Measurements from ENCODE around the gene APBA1. TPM values are rescaled to one million over a fixed set of nuclear protein-coding genes. Genes with fewer than 3 reads are reported as not detected.

APBA1 gene
- total and polyA plus RNA-seq, 2 of the 8 experiments (the other 6 are each of a cell fraction or from before 2014, with no cell fraction given) = 0.36 to 0.60 TPM

DNA sequence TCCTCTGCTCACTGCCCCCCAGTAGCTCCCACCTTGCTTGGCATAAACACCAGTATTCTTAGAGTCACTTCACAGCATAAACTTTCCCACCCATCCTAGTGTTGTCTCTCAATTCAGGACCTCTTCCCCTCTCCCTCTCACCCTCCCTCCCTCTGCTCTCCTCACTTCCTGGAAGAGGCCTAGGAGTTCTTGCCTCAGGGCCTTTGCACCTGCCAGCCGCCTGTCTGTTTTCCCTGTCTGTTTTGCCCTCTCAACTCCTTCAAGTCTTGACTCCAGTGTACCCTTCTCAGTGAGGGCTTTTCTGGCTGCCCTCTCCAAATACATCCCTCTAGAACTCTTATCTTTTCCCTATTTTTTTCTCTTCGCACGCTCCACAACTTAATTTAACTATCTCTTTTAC, 260.9 kb downstream of the APBA1 start:
- WGBS, 2 experiments (ENCODE audit: extremely low coverage in 1 of 2, insufficient coverage in 1 of 2, insufficient read length in 1 of 2, insufficient replicate concordance in 2 of 2, low coverage in 1 of 2, low lambda C conversion rate in 2 of 2, missing lambda C conversion rate in 1 of 2) = 97 to 100% methylated on average over 2 to 3 of the region's 3 CpGs

More for the DNA sequence above, 260.9 kb downstream of the APBA1 start:
- Histone ChIP-seq H3K4me2 (ENCODE audit: insufficient read depth in 1 of 2, low read depth in 2 of 2, low read length in 2 of 2) (no peak overlapping the region), H3K18ac (ENCODE audit: extremely low read depth, low read length) (no peak overlapping the region; the same call in 1 of the 2 replicates), H3K27ac (ENCODE audit: low read depth, low read length) (no peak overlapping the region), H3K4ac (replicated peaks; ENCODE audit: insufficient read length, low read depth, low read length) (peak overlapping the region; percentile 39), H3K27me3 (replicated peaks in 1 of 4; ENCODE audit: control insufficient read depth in 3 of 4, extremely low read depth in 1 of 4, insufficient read depth in 3 of 4, low read length in 3 of 4) (no peaks in the 10 kb centered on the region; a peak in 1 of 7 replicates), H3K36me3 (ENCODE audit: control insufficient read depth in 2 of 4, insufficient read depth in 4 of 4, low read length in 3 of 4) (no peaks in the 10 kb centered on the region), H3K79me1 (ENCODE audit: low read depth, low read length) (no peaks in the 10 kb centered on the region), H2BK20ac (ENCODE audit: low read length) (peak overlapping the region; percentile 38; the same call in 1 of the 2 replicates), H3K4me1 (replicated peaks in 1 of 4; ENCODE audit: control insufficient read depth in 3 of 4, insufficient read depth in 4 of 4, low read length in 3 of 4) (peaks cover 0 to 7% (median 3%) of the 10 kb centered on the region in 4 experiments; a peak in 5 of 7 replicates), H4K8ac (ENCODE audit: extremely low read depth, insufficient read depth, low read length) (no peak overlapping the region), H4K20me1 (replicated peaks in 1 of 2; ENCODE audit: control insufficient read depth in 1 of 2, insufficient read depth in 2 of 2, low read length in 2 of 2) (no peaks in the 10 kb centered on the region), H3K4me3 (ENCODE audit: extremely low read depth in 1 of 4, insufficient read depth in 2 of 4, low read depth in 3 of 4, low read length in 4 of 4) (no peak overlapping the region), H3K9me3 (ENCODE audit: insufficient read depth in 2 of 2, low read depth in 1 of 2, low read length in 1 of 2) (no peaks in the 10 kb centered on the region), H3K56ac (replicated peaks; ENCODE audit: insufficient read length, low read depth, low read length) (no peak overlapping the region), H2BK5ac (ENCODE audit: low read depth, low read length) (peak overlapping the region; percentile 85; the same call in 1 of the 2 replicates), H3K14ac (ENCODE audit: insufficient read length) (no peak overlapping the region), H3K9ac (replicated peaks in 1 of 4; ENCODE audit: extremely low read depth in 1 of 4, low read depth in 3 of 4, low read length in 3 of 4) (no peak overlapping the region), H3K79me2 (ENCODE audit: control insufficient read depth in 1 of 2, insufficient read depth in 2 of 2, low read length in 2 of 2) (no peaks in the 10 kb centered on the region), H2AFZ (ENCODE audit: low read length) (no peak overlapping the region), H4K5ac (ENCODE audit: insufficient read length, low read depth, low read length) (no peak overlapping the region), H3K23me2 (ENCODE audit: low read depth, low read length) (no peaks in the 10 kb centered on the region), H3K23ac (ENCODE audit: insufficient read length) (no peak overlapping the region), H2BK15ac (ENCODE audit: low read length) (no peak overlapping the region), H4K91ac (replicated peaks; ENCODE audit: insufficient read length, low read length) (peak overlapping the region; percentile 89), H2AK5ac (ENCODE audit: low read depth, low read length) (peak overlapping the region; percentile 91; the same call in 1 of the 2 replicates), H2BK12ac (ENCODE audit: low read depth, low read length) (peak overlapping the region; percentile 45; the same call in 1 of the 2 replicates), H2BK120ac (replicated peaks; ENCODE audit: low read depth, low read length) (peak overlapping the region; percentile 76)
- DNase-seq (ENCODE audit: low read depth in 1 of 2, low spot score in 2 of 2) (no peak), FAIRE-seq (no peak)
- CTCF ChIA-PET (ENCODE audit: partially characterized antibody) = interaction anchor here (0.8 to 1.1 kb wide), 4 partner anchors 9 to 14 kb away, joined by 3 to 4 read pairs (median 4); no protein-coding TSS in a partner anchor
- POLR2A ChIA-PET (ENCODE audit: partially characterized antibody) = no interaction called here
- TF ChIP-seq MAX (IDR thresholded peaks at IDR 0.05) (no peak), KDM1A (IDR thresholded peaks at IDR 0.05; ENCODE audit: borderline replicate concordance, low read length) (peak; percentile 86; the same call in 1 of the 2 replicates)

All from H1 (cell line).